NK-92 (cell line): ENCODE measurements around the gene FHOD3.
"Not testable (repeated sequence)": the region's sequence is repeated elsewhere in the genome, so short reads cannot be mapped to it uniquely, and the experiment has no call there.

Source experiments
- DNase-seq: peaks from one replicate; lab custom pipeline; 2025; ENCODE audit not compliant: unreplicated experiment; lab: John Stamatoyannopoulos, UW

The FHOD3 gene

GRCh38 chr18:36441426-36442240 is 144.1 kb downstream of the FHOD3 start:
- no peak for DNase-seq

GRCh38 chr18:36442717-36443116 is 145.2 kb downstream of the FHOD3 start:
- DNase-seq = no peak

GRCh38 chr18:36446059-36446458 is 148.5 kb downstream of the FHOD3 start:
- no peak for DNase-seq

DNA sequence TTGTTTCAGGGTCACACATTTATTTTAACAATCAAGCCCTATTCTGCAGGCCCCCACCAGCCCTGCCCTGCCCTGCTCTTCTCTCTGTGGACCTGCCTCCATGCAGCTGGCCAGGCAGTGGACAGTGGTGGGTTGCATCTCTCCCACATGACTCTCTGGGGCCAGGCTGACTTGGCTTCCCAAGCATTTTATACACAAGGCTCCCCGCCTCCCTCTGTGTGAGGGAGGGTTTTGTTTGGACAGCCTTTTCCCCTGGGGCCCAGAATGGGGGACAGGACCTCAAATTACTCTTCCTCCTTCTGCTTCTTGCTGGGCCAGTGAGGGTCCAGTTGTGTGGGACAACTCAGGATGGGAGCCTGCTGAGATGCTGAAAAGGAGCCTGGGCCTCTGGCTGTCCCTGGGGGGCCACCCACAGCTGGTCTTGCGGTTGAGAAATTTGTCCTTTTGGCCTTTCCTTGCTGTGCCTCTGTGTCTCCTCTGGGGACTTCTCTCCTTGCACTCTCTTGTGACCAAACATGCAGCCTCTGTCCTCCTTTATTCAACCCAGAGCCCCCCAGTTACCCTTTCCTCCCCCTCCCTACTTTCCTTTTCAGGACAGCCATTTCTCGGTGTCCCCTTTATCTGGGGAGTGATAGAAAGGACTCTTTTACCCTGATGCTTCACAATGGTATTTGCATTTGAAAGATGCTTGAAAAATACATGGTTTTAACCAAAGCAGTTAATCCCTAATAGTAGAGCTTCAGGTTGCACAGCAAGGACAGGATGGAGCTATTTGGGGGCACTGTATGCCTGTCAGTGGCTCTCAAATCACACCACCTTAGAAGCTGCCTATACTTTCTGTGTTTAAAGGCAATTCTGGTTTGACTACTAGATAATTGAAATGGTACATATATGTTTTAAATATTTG is 151.1 kb downstream of the FHOD3 start:
- DNase-seq = no peak

DNA sequence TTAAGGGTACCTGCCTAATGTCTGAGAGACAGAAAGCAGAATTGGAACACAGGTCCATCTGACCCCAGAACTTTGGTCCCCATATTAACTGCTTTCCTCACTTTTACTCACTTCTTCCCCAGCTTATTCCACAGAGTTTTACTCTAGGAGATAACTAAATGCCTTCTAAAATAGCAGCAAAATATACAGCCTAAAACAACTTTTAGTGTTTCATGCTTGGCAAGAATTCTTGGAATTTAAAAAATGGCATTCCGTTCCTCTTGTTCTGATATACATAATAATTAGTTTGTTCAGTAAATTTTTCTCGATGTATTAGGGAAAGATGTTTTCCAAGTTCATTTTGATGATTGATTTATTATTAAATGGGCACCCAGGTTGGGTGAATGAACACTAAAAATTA is 151.9 kb downstream of the FHOD3 start:
- no peak for DNase-seq

- no peak for DNase-seq
Measured at GRCh38 chr18:36450264-36450663, 152.8 kb downstream of the FHOD3 start.

DNA sequence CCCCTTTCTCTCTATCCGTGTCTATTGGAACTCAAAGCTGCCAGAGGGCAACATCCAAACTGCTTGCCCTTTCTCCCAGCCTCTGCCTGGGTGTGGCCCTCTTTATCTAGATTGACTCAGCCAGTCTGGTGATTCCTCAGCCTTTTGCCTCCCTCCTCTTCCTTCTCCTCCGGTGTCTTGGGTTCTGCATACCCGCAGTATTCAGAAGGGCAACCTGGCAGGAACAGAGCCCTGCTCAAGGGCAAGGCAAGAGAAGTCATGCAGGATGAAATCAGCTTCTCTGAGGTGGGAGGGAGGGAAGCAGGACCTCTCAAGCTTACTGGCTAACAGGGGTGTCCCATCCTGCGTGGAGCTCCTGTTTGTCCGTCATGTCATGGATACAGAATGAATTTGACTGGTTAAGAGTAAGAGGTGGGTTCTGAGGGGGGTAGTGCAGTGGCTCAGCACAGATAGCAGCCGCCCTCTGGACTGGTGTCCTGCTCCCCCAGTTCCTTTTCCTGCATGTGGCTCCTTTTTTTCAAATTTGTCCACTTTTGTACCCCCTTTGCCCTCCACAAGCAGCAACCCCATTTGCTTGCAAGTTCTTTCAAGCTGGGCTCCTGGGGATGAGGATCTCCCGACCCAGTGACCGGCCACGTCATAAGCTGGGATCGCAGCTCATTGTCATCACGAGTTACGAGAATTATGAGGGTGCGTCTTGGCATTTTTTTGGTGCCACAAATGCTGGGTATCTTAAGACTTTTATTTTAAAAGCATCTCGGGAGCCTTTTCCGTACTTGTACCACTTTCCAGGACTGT is 154.1 kb downstream of the FHOD3 start:
- no peak for DNase-seq

GRCh38 chr18:36454245-36454644 is 156.7 kb downstream of the FHOD3 start:
- no peak for DNase-seq

DNA sequence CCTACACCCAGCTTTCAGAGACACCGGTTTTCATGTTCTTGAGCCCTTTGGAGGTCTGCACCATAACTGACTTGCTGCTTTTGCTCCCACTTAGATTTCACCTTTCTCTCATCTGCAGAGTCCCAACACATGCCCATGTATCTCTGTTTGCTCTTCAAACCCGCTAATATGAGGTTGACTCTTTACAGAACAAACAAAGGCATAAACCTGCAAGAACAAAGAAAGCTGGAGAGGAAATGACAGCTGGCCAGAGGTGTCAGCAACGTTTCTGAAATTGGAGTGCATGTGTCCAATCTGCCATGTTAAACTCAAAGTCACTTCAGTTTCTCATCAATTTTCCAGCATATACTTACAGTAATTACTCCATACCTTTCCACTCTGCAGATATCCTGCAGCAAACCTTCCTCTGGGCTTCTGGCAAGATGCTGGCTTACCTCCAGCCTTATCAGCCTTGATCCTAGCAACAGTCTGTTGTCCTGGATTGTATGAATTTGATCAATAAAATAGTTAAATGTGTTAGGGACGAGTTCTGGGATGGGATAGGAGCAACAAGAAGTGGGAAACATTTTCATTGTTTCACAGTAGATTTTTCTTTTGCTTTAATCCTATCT is 157.4 kb downstream of the FHOD3 start:
- DNase-seq = no peak

GRCh38 chr18:36455931-36456330 is 158.4 kb downstream of the FHOD3 start:
- no peak for DNase-seq

DNA sequence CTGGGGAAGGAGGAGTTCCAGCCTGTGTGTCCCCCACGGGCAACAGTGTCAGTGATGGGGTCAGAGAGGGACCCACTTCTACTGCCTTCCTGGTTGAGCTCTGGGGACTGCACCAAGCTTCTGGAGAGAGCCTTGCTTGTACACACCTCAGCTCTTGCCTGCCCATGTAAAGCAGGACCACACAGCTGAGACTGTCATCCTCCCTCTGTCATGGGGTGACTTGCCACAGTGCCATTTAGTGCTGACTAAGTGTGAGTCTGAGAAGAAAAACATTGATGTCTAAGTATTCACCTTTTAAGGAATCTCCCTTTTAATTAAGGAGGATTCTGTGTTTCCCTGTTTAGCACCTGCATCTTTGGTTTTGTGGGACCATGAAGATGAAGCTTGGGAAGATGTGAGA is 159.1 kb downstream of the FHOD3 start:
- no peak for DNase-seq

- DNase-seq = no peak
Measured at GRCh38 chr18:36457683-36458082, 160.2 kb downstream of the FHOD3 start.

DNA sequence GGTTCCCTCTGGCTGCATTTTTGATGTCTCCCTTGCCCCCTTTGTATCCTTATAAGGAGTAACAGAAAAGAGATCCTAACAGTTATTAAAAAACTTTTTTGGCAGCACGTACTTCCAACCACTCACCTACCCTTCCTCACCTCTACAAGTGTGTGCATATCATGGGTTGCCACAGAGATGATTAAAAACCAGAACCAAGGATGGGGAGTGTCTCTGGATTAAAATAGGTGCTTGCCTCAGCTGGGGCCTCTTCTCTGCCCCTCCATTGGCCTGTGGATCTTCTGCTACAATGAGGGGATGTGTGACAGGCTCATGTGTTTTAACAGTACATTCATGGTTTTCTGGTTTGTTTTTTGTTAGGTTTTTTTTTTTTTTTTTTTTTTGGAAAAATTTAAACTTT is 160.8 kb downstream of the FHOD3 start:
- no peak for DNase-seq

DNA sequence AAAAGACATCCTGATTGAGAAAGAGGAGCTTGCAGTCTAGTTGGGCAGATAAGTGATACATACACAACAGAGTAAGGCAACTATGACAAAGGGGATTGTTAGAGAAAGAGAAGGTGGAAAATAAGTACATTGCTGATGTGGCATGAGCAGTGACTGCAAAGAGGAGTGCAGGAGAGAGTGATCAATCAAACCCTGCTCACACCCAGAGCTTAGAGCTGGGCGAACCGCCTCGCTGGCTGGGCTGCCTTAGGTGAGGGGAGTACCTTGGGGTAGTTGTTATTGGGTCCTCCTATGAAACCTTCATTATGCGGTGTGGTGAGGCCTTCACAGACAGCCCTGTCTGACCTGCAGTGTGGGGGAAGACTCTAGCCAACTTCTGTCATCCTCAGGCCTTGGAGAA is 161.7 kb downstream of the FHOD3 start:
- no peak for DNase-seq

DNA sequence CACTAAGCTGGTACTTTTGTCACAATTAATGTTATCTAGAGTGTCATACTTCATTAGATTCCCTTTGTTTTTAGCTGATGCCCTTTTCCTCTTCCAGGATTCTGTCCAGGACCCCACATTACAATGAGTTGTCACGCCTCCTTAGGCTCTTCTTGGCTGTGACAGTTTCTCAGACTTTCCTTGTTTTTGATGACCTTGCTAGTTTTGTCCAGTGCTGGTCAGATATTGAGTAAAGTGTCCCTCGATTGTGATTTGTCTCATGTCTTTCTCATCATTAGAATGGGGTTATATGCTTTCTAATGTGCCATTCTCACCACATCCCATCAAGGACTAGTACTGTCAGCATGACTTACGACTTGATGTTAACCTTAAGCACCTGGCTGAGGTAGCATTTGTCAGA is 162.3 kb downstream of the FHOD3 start:
- DNase-seq = no peak

- DNase-seq = no peak
Measured at GRCh38 chr18:36460324-36460850, 162.9 kb downstream of the FHOD3 start.

GRCh38 chr18:36460854-36461253 is 163.3 kb downstream of the FHOD3 start:
- no peak for DNase-seq

DNA sequence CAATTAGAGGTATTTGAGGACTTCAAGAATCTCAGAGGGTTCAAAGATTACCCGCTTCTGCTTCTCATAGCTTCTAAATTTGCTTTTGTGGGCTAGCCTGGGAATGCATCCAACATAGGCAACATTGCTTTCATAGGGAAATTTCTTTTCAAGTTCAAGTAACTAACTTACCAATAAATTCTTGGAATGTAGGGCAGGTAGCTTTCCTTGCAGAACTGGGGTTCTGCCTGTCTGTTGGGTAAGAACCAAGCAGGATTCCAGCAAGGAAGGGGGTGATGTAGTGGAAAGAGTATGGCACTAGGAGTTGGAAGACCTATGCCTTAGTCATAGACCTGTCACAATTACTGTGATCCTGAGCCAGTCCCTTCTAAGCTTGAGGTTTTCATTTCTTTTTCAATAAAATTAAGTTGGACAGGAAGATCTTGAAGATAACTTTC is 164.1 kb downstream of the FHOD3 start:
- DNase-seq = no peak

DNA sequence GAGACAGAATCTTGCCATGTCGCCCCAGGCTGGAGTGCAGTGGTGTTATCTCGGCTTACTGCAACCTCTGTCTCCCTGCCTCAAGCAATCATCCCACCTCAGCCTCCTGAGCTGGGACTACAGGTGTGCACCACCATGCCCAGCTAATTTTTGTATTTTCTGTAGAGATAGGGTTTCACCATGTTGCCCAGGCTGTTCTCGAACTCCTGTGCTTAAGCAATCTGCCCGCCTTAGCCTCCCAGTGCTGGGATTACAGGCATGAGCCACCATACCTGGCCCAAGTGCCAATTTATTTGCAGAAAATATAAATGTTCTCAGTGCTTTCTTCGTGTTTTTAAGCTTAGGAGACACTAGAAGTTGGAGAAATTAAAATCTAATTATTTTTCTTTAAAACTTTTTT is 166.0 kb downstream of the FHOD3 start:
- DNase-seq = not testable (repeated sequence)

GRCh38 chr18:36464126-36464651 is 166.7 kb downstream of the FHOD3 start:
- no peak for DNase-seq
